GM12878 (cell line): Measurements from ENCODE around the gene PLEK2. TPM values are rescaled to one million over a fixed set of nuclear protein-coding genes. Genes with fewer than 3 reads are reported as not detected.

Source experiments
- ATAC-seq: fragments of 200-7000 bp; cut with Tn5 transposase; 3 replicates; pipeline ENCODE4 v1.9.1; 2020; ENCODE audit warnings: mild to moderate bottlenecking, moderate library complexity
- BruUV-seq: library from RNA; stranded (reverse); fragments of 400-500 nt; replicated peaks from 2 replicates; lab custom pipeline; 2021; lab: Mats Ljungman, UMichigan
- CTCF ChIA-PET: fragments of 300-600 bp; sonication (Branson Sonifier 250); formaldehyde crosslinking; extraction: SDS; loops from one replicate; lab custom pipeline; 2021; ENCODE audit warnings: inconsistent platforms; lab: Yijun Ruan, JAX
- POLR2A ChIA-PET: fragments of 350-600 bp; formaldehyde crosslinking; extraction: SDS; loops from one replicate; lab custom pipeline; 2021; ENCODE audit warnings: inconsistent platforms; lab: Charles Lee
- RAD21 ChIA-PET: fragments of 300-600 bp; sonication (Branson Sonifier 250); formaldehyde crosslinking; loops from one replicate; lab custom pipeline; 2023; ENCODE audit warnings: antibody characterized with exemption; ENCODE audit not compliant: unreplicated experiment; lab: Charles Lee
- SMC1A ChIA-PET: fragments of 300-600 bp; sonication (Branson Sonifier 250); formaldehyde crosslinking; loops from one replicate; lab custom pipeline; 2023; ENCODE audit not compliant: unreplicated experiment, uncharacterized antibody; lab: Charles Lee
- DNase-seq: peaks from one replicate; pipeline ENCODE4 v3.0.0-alpha.2; 2011; ENCODE audit warnings: low read depth, low spot score
- FAIRE-seq: peaks from 3 replicates; lab custom pipeline; 2011; peaks lifted over from hg19 to GRCh38; lab: Jason Lieb, UNC
- H2AFZ ChIP-seq: 2 replicates; pipeline ENCODE4 v1.6.0; 2011; ENCODE audit warnings: low read depth, low read length, control low read depth; ENCODE audit not compliant: control insufficient read depth
- H3K27ac ChIP-seq: 2 replicates; pipeline ENCODE4 v1.5.1; 2011; ENCODE audit warnings: control low read depth; ENCODE audit not compliant: control insufficient read depth, insufficient read depth
- H3K27me3 ChIP-seq, 2 experiments: replicated peaks in 1 of 2; 2 replicates each; pipeline versions ENCODE4 v1.6.0 to v1.6.1; 2011; ENCODE audit warnings: low read length in 1 of 2; ENCODE audit not compliant: control insufficient read depth in 2 of 2, insufficient read depth in 2 of 2
- H3K36me3 ChIP-seq, 2 experiments: 2 replicates each; pipeline ENCODE4 v1.5.1; 2011; ENCODE audit warnings: low read length in 1 of 2; ENCODE audit not compliant: control insufficient read depth in 2 of 2, insufficient read depth in 2 of 2
- H3K4me1 ChIP-seq: 2 replicates; pipeline ENCODE4 v1.6.1; 2011; ENCODE audit warnings: mild to moderate bottlenecking, low read length, moderate library complexity, mixed read lengths; ENCODE audit not compliant: control insufficient read depth, insufficient read depth
- H3K4me2 ChIP-seq: 2 replicates; pipeline ENCODE4 v1.6.0; 2011; ENCODE audit warnings: control low read depth; ENCODE audit not compliant: control insufficient read depth, insufficient read depth
- H3K4me3 ChIP-seq: fragments of 200-600 bp; sonication (generic); 2 replicates; pipeline ENCODE4 v1.5.1; 2016
- H3K79me2 ChIP-seq: 2 replicates; pipeline ENCODE4 v1.6.0; 2011; ENCODE audit warnings: low read length; ENCODE audit not compliant: control insufficient read depth, insufficient read depth
- H3K9ac ChIP-seq: 2 replicates; pipeline ENCODE4 v1.8.0; 2011; ENCODE audit warnings: low read length, control low read depth, mixed read lengths; ENCODE audit not compliant: control insufficient read depth, insufficient read depth
- H3K9me3 ChIP-seq: replicated peaks from 3 replicates; pipeline ENCODE4 v1.5.1; 2011; ENCODE audit warnings: mild to moderate bottlenecking, low read length; ENCODE audit not compliant: control insufficient read depth, insufficient read depth
- H4K20me1 ChIP-seq: 2 replicates; pipeline ENCODE4 v1.6.0; 2011; ENCODE audit not compliant: control insufficient read depth, insufficient read depth
- CUX1 ChIP-seq: IDR thresholded peaks from 2 replicates; pipeline ENCODE4 v1.6.1; 2012; ENCODE audit warnings: improper control_type of control experiment, low read depth, low read length; ENCODE audit not compliant: insufficient replicate concordance
- ELK1 ChIP-seq: IDR thresholded peaks from 2 replicates; pipeline ENCODE4 v1.6.1; 2012; ENCODE audit warnings: low read depth, low read length, improper control_type of control experiment
- FOS ChIP-seq: IDR thresholded peaks from 3 replicates; pipeline ENCODE4 v1.6.1; 2011; ENCODE audit warnings: borderline replicate concordance; ENCODE audit not compliant: insufficient read length; ENCODE audit errors: extremely low read depth
- IKZF1 ChIP-seq: fragments of 450-650 bp; conservative IDR thresholded peaks from 2 replicates; pipeline ENCODE4 v1.6.1; 2017; ENCODE audit warnings: antibody characterized with exemption, mild to moderate bottlenecking
- IRF5 ChIP-seq: fragments of 450-650 bp; IDR thresholded peaks from 2 replicates; pipeline ENCODE4 v1.6.1; 2017; ENCODE audit warnings: borderline replicate concordance
- JUND ChIP-seq: IDR thresholded peaks from 2 replicates; pipeline ENCODE4 v1.6.1; 2012; ENCODE audit warnings: low read depth, mild to moderate bottlenecking, low read length, improper control_type of control experiment, moderate library complexity
- MAX ChIP-seq: IDR thresholded peaks from 2 replicates; pipeline ENCODE4 v1.6.1; 2012; ENCODE audit warnings: low read depth, low read length, improper control_type of control experiment
- NFYB ChIP-seq: IDR thresholded peaks from 2 replicates; pipeline ENCODE4 v1.6.1; 2011; ENCODE audit warnings: low read depth, mild to moderate bottlenecking, low read length, improper control_type of control experiment, moderate library complexity; ENCODE audit not compliant: insufficient read depth
- NR2F1 ChIP-seq: fragments of 450-650 bp; conservative IDR thresholded peaks from 2 replicates; pipeline ENCODE4 v1.6.1; 2017; ENCODE audit warnings: mild to moderate bottlenecking
- POU2F2 ChIP-seq: IDR thresholded peaks from 3 replicates; pipeline ENCODE4 v1.6.1; 2011; ENCODE audit warnings: low read depth, mild to moderate bottlenecking, low read length, borderline replicate concordance
- RCOR1 ChIP-seq: conservative IDR thresholded peaks from 2 replicates; pipeline ENCODE4 v1.6.1; 2012; ENCODE audit warnings: low read depth, low read length, improper control_type of control experiment
- RFX5 ChIP-seq: IDR thresholded peaks from 2 replicates; pipeline ENCODE4 v1.6.1; 2011; ENCODE audit warnings: low read depth, low read length, improper control_type of control experiment
- SMAD1 ChIP-seq: fragments of 450-650 bp; IDR thresholded peaks from 2 replicates; pipeline ENCODE4 v1.6.1; 2018; ENCODE audit warnings: mild to moderate bottlenecking, low read depth; ENCODE audit not compliant: partially characterized antibody
- WGBS: methylation state at CpG from one replicate; pipeline ENCODE4 v1.1.6; 2016; ENCODE audit warnings: low lambda C conversion rate; ENCODE audit not compliant: insufficient replicate concordance, insufficient coverage; ENCODE audit errors: missing lambda C conversion rate; 5-methylcytosine and 5-hydroxymethylcytosine counted together
- in situ Hi-C: fragments of 300-500 bp; cut with MboI; formaldehyde crosslinking; loops from 9 replicates; pipeline ENCODE4 v1.14.3; 2018; ENCODE audit warnings: mixed read lengths
- intact Hi-C: fragments of 100-400 bp; cut with micrococcal nuclease; formaldehyde crosslinking; loops from one replicate; pipeline ENCODE4 v1.14.2; 2022; ENCODE audit not compliant: unreplicated experiment
- polyA plus RNA-seq, 11 experiments: library from polyadenylated mRNA; depleted of rRNA in 4 of 11; unstranded in 6 of 11; stranded (reverse) in 5 of 11; fragments of >200 nt; fragmentation: Nextera tagmentation in 4 of 11; fragmentation: Illumina TruSeq in 1 of 11; extraction: Ambion mirVana in 4 of 11; extraction: Trizol in 1 of 11; gene quantifications; 1 replicate in 1 of 11; 2 replicates in 10 of 11; pipeline versions ENCODE4 v1.2.1 to v1.2.3, GENCODE V29; 2011 to 2016; ENCODE audit warnings: inconsistent platforms in 2 of 11, missing spikeins in 2 of 11, low read depth in 1 of 11
- total RNA-seq, 4 experiments: library from RNA; depleted of rRNA in 3 of 4; stranded (reverse); fragments of >200 nt in 3 of 4; fragmentation: Illumina TruSeq in 1 of 4; extraction: Trizol in 1 of 4; gene quantifications; 2 replicates each; pipeline versions ENCODE4 v1.2.1 to v1.2.3, GENCODE V29; 2013 to 2021

PLEK2 gene
- total and polyA plus RNA-seq, 10 of the 15 experiments (the other 5 are each of a cell fraction or from before 2014, with no cell fraction given) = 0.08 to 0.20 TPM; not detected in 8

- TF ChIP-seq RFX5 (no peak), IKZF1 (no peak), SMAD1 (no peak)
- TF ChIP-seq, all 136 proteins: peak for 0
Measured at GRCh38 chr14:67405771-67406170, 6.2 kb downstream of the PLEK2 start (continued).

- no peak for DNase-seq
- RAD21 ChIA-PET = no interaction called here
- no peak overlapping the region for H3K9ac ChIP-seq
- no peak overlapping the region for H3K4me2 ChIP-seq
- H2AFZ ChIP-seq = no peak overlapping the region
- no peak for FAIRE-seq
- in situ Hi-C loops = no loop called here
- intact Hi-C loops = no loop called here
- H3K27me3 ChIP-seq = peaks cover 0 to 4% of the 10 kb centered on the region in 2 experiments; a peak in 1 of 4 replicates
- H3K79me2 ChIP-seq = no peaks in the 10 kb centered on the region
- H3K9me3 ChIP-seq = no peaks in the 10 kb centered on the region
- no peak overlapping the region for H3K4me3 ChIP-seq
- no TSS peak for BruUV-seq
- ATAC-seq = no peak
- POLR2A ChIA-PET = no interaction called here
- no peak for TF ChIP-seq NR2F1
- no peak for TF ChIP-seq NFYB
- no peak for TF ChIP-seq POU2F2
- TF ChIP-seq IRF5 = no peak
- TF ChIP-seq FOS = no peak
- no peak for TF ChIP-seq MAX
- TF ChIP-seq RCOR1 = no peak
- no peak for TF ChIP-seq CUX1
- no peak for TF ChIP-seq ELK1
- TF ChIP-seq JUND = no peak
- SMC1A ChIA-PET = interaction anchor here (1.4 to 1.5 kb wide), 2 partner anchors 17 to 27 kb away, joined by 3 to 4 read pairs; no protein-coding TSS in a partner anchor
- no peaks in the 10 kb centered on the region for H3K4me1 ChIP-seq
- WGBS = 30% methylated on average over 4 of the region's 4 CpGs
- CTCF ChIA-PET = no interaction called here
- no peaks in the 10 kb centered on the region for H4K20me1 ChIP-seq
- no peak overlapping the region for H3K27ac ChIP-seq
- H3K36me3 ChIP-seq = no peaks in the 10 kb centered on the region
Measured at GRCh38 chr14:67400434-67400833, 11.5 kb downstream of the PLEK2 start.
